ENCODE data around the gene URB1. TPM values are rescaled to one million over a fixed set of nuclear protein-coding genes. Genes with fewer than 3 reads are reported as not detected.

The URB1 gene
- total RNA-seq = 30.3 and 30.7 TPM in 2 replicates

GRCh38 chr21:32392880-32393676 lies at the start of gene URB1:
TSS of gene URB1 (minus strand) at chr21:32393012. CDS start at chr21:32392910, 102 bp downstream.

GRCh38 chr21:32412162-32413014 lies 19.6 kb upstream of the URB1 start, which contains the start of gene EVA1C:
TSS of gene EVA1C (plus strand) at chr21:32412706. CDS start at chr21:32412854, 148 bp downstream.

GRCh38 chr21:32298658-32299081 lies 94.1 kb downstream of the URB1 start, which contains the start of gene MRAP:
TSS of gene MRAP (plus strand) at chr21:32298855. CDS start at chr21:32298972, 117 bp downstream.

GRCh38 chr21:32278518-32279376 lies 114.1 kb downstream of the URB1 start, which contains the start of gene MIS18A:
TSS of gene MIS18A (minus strand) at chr21:32279049. CDS start at chr21:32279014, 35 bp downstream.

Small RNA genes within 50 kb of the gene (small RNA-seq; reads per million reads assigned to genes)
- 210 reads per million, percentile 99 among the genes with 10 or more reads in this experiment for gene SNORA80A

Other genes with a start within 250 kb of the URB1 start
- 16.1 and 23.2 TPM in 2 replicates for gene MIS18A, start 114.0 kb downstream of the URB1 start, total RNA-seq
- not detected in 2 replicates for gene MRAP, start 94.2 kb downstream of the URB1 start, total RNA-seq
- 34.9 and 38.8 TPM in 2 replicates for gene EVA1C, start 19.7 kb upstream of the URB1 start, total RNA-seq
- gene TCP10L, start 192.5 kb upstream of the URB1 start, total RNA-seq = 0.13 TPM in 1 of 2 replicates, not detected in the other
- 23.8 and 26.9 TPM in 2 replicates for gene CFAP298, start 219.4 kb upstream of the URB1 start, total RNA-seq

All from thoracic aorta endothelial cell (primary cell).